Mesenchymal stem cell (in vitro differentiated cells and primary cell): ENCODE results near the gene TIMM13.

Experiments
- DNase-seq: peaks from one replicate; pipeline ENCODE4 v3.0.0-alpha.2; 2013
- H2AFZ ChIP-seq: one replicate; pipeline ENCODE4 v1.6.1; 2013; ENCODE audit warnings: low read depth, mild to moderate bottlenecking, control low read depth, inconsistent platforms, low read length, moderate library complexity
- H2AK5ac ChIP-seq: 2 replicates; pipeline ENCODE4 v1.6.1; 2013; ENCODE audit warnings: low read length, moderate library complexity, mild to moderate bottlenecking, inconsistent platforms; ENCODE audit not compliant: severe bottlenecking
- H2BK120ac ChIP-seq: one replicate; pipeline ENCODE4 v1.6.1; 2013; ENCODE audit warnings: low read depth, mild to moderate bottlenecking, inconsistent platforms, low read length, moderate library complexity
- H2BK12ac ChIP-seq, 2 experiments: one replicate each; pipeline ENCODE4 v1.6.1; 2013; ENCODE audit warnings: inconsistent platforms in 2 of 2, low read length in 2 of 2, mild to moderate bottlenecking in 2 of 2, moderate library complexity in 2 of 2, control low read depth in 1 of 2
- H2BK15ac ChIP-seq: one replicate; pipeline ENCODE4 v1.6.1; 2013; ENCODE audit warnings: mild to moderate bottlenecking, low read depth, inconsistent platforms; ENCODE audit not compliant: poor library complexity, severe bottlenecking
- H2BK5ac ChIP-seq: 2 replicates; pipeline ENCODE4 v1.6.1; 2013; ENCODE audit warnings: low read depth, mild to moderate bottlenecking, low read length, control low read depth, inconsistent platforms; ENCODE audit not compliant: poor library complexity, severe bottlenecking
- H3K14ac ChIP-seq, 2 experiments: one replicate each; pipeline ENCODE4 v1.6.1; 2013; ENCODE audit warnings: inconsistent platforms in 2 of 2, low read length in 2 of 2, control low read depth in 1 of 2, mild to moderate bottlenecking in 1 of 2, moderate library complexity in 1 of 2
- H3K18ac ChIP-seq, 2 experiments: one replicate each; pipeline ENCODE4 v1.6.1; 2013; ENCODE audit warnings: inconsistent platforms in 2 of 2, low read length in 2 of 2, control low read depth in 1 of 2, low read depth in 1 of 2, mild to moderate bottlenecking in 1 of 2
- H3K23ac ChIP-seq, 2 experiments: one replicate each; pipeline ENCODE4 v1.6.1; 2013; ENCODE audit warnings: inconsistent platforms in 2 of 2, low read length in 2 of 2, mild to moderate bottlenecking in 2 of 2, moderate library complexity in 2 of 2, control low read depth in 1 of 2
- H3K27ac ChIP-seq: 2 replicates; pipeline ENCODE4 v1.5.1; 2013; ENCODE audit warnings: mild to moderate bottlenecking, moderate library complexity, low read length, control low read depth, inconsistent platforms; ENCODE audit not compliant: poor library complexity, severe bottlenecking
- H3K27me3 ChIP-seq, 2 experiments: 2 replicates each; pipeline versions ENCODE4 v1.6.1 to v1.7.0; 2013; ENCODE audit warnings: low read length in 2 of 2, mild to moderate bottlenecking in 2 of 2, moderate library complexity in 2 of 2, control low read depth in 1 of 2, inconsistent platforms in 1 of 2; ENCODE audit not compliant: control insufficient read depth in 1 of 2, insufficient read depth in 1 of 2
- H3K36me3 ChIP-seq, 2 experiments: 2 replicates each; pipeline versions ENCODE4 v1.6.1 to v1.7.0; 2013; ENCODE audit warnings: low read length in 2 of 2, control low read depth in 1 of 2, inconsistent platforms in 1 of 2, low read depth in 1 of 2, mild to moderate bottlenecking in 1 of 2; ENCODE audit not compliant: insufficient read depth in 2 of 2, control insufficient read depth in 1 of 2
- H3K4ac ChIP-seq, 2 experiments: one replicate each; pipeline ENCODE4 v1.6.1; 2013; ENCODE audit warnings: inconsistent platforms in 2 of 2, low read length in 2 of 2, mild to moderate bottlenecking in 2 of 2, moderate library complexity in 2 of 2, control low read depth in 1 of 2, low read depth in 1 of 2
- H3K4me1 ChIP-seq: 2 replicates; pipeline ENCODE4 v1.6.1; 2013; ENCODE audit warnings: low read depth, low read length, control low read depth; ENCODE audit not compliant: control insufficient read depth, insufficient read depth
- H3K4me2 ChIP-seq: 2 replicates; pipeline ENCODE4 v1.6.1; 2013; ENCODE audit warnings: low read length, mild to moderate bottlenecking, inconsistent platforms; ENCODE audit not compliant: poor library complexity, severe bottlenecking
- H3K4me3 ChIP-seq, 2 experiments: 2 replicates each; pipeline versions ENCODE4 v1.5.1 to v1.7.0; 2013; ENCODE audit warnings: low read length in 2 of 2, mild to moderate bottlenecking in 2 of 2, control low read depth in 1 of 2, low read depth in 1 of 2; ENCODE audit not compliant: insufficient read depth in 1 of 2
- H3K79me1 ChIP-seq: replicated peaks from 2 replicates; pipeline ENCODE4 v1.6.1; 2013; ENCODE audit warnings: mild to moderate bottlenecking, control low read depth, low read length, inconsistent platforms; ENCODE audit not compliant: poor library complexity, severe bottlenecking
- H3K9ac ChIP-seq: 2 replicates; pipeline ENCODE4 v1.7.0; 2013; ENCODE audit warnings: mild to moderate bottlenecking, low read length, moderate library complexity
- H3K9me3 ChIP-seq: 2 replicates; pipeline ENCODE4 v1.7.0; 2013; ENCODE audit warnings: mild to moderate bottlenecking, low read length; ENCODE audit not compliant: control insufficient read depth
- H4K8ac ChIP-seq: one replicate; pipeline ENCODE4 v1.6.1; 2013; ENCODE audit warnings: inconsistent platforms, mild to moderate bottlenecking, low read length, moderate library complexity
- H4K91ac ChIP-seq: one replicate; pipeline ENCODE4 v1.6.1; 2013; ENCODE audit warnings: mild to moderate bottlenecking, low read length, inconsistent platforms
- WGBS: methylation state at CpG from one replicate; pipeline ENCODE4 v1.1.7; 2013; ENCODE audit warnings: mixed read lengths; 5-methylcytosine and 5-hydroxymethylcytosine counted together

TIMM13 gene

GRCh38 chr19:2429917-2430535 lies 2.6 kb upstream of the TIMM13 start:
- no peak overlapping the region for H3K4me2 ChIP-seq
- no peak overlapping the region for H2BK15ac ChIP-seq
- H4K91ac ChIP-seq = peak overlapping the region; percentile 31
- DNase-seq = no peak
- H2BK5ac ChIP-seq = no peak overlapping the region
- peaks cover 32 to 78% of the 10 kb centered on the region in 2 experiments for H3K36me3 ChIP-seq
- H2AK5ac ChIP-seq = no peak overlapping the region
- H2AFZ ChIP-seq = no peak overlapping the region
- peaks cover 23% of the 10 kb centered on the region for H3K4me1 ChIP-seq
- no peaks in the 10 kb centered on the region for H3K9me3 ChIP-seq
- WGBS = 91% methylated on average over 25 of the region's 25 CpGs
- H2BK120ac ChIP-seq = no peak overlapping the region
- no peak overlapping the region for H3K9ac ChIP-seq
- no peak overlapping the region for H4K8ac ChIP-seq
- peaks cover 24% of the 10 kb centered on the region for H3K79me1 ChIP-seq
- H3K14ac ChIP-seq = no peak overlapping the region
- H3K23ac ChIP-seq = no peak overlapping the region
- H3K4me3 ChIP-seq = no peak overlapping the region
- H3K4ac ChIP-seq = no peak overlapping the region
- no peaks in the 10 kb centered on the region for H3K27me3 ChIP-seq
- H2BK12ac ChIP-seq = no peak overlapping the region
- H3K18ac ChIP-seq = no peak overlapping the region
- H3K27ac ChIP-seq = no peak overlapping the region

GRCh38 chr19:2428756-2429711 lies 1.6 kb upstream of the TIMM13 start:
- no peak overlapping the region for H3K4me2 ChIP-seq
- H3K9ac ChIP-seq = peak overlapping the region; percentile 95
- H3K4ac ChIP-seq = no peak overlapping the region
- H3K23ac ChIP-seq = no peak overlapping the region
- H3K79me1 ChIP-seq = peaks cover 21% of the 10 kb centered on the region
- H2BK15ac ChIP-seq = no peak overlapping the region
- WGBS = 91% methylated on average over 29 of the region's 37 CpGs
- DNase-seq = no peak
- no peaks in the 10 kb centered on the region for H3K9me3 ChIP-seq
- peak overlapping the region in 1 of 2 experiments; percentile 15 for H2BK12ac ChIP-seq
- H2BK120ac ChIP-seq = no peak overlapping the region
- peak overlapping the region; percentile 40 for H4K91ac ChIP-seq
- H3K27ac ChIP-seq = no peak overlapping the region
- no peak overlapping the region for H2BK5ac ChIP-seq
- no peaks in the 10 kb centered on the region for H3K27me3 ChIP-seq
- H3K14ac ChIP-seq = no peak overlapping the region
- H3K36me3 ChIP-seq = peaks cover 28 to 78% of the 10 kb centered on the region in 2 experiments
- no peak overlapping the region for H2AFZ ChIP-seq
- H4K8ac ChIP-seq = peak overlapping the region; percentile 27
- no peak overlapping the region for H3K18ac ChIP-seq
- H3K4me3 ChIP-seq = peak overlapping the region in 1 of 2 experiments; percentile 93
- no peak overlapping the region for H2AK5ac ChIP-seq
- H3K4me1 ChIP-seq = peaks cover 29% of the 10 kb centered on the region

GRCh38 chr19:2428321-2428690 lies 920 bp upstream of the TIMM13 start:
- peak overlapping the region; percentile 84 to 88 for H3K4ac ChIP-seq
- no peak overlapping the region for H2AFZ ChIP-seq
- H3K9me3 ChIP-seq = no peaks in the 10 kb centered on the region
- no peak for DNase-seq
- no peak overlapping the region for H3K23ac ChIP-seq
- peaks cover 24% of the 10 kb centered on the region for H3K79me1 ChIP-seq
- peak overlapping the region; percentile 10 to 37 for H3K18ac ChIP-seq
- peak overlapping the region; percentile 78 for H4K8ac ChIP-seq
- H3K9ac ChIP-seq = peak overlapping the region; percentile 95
- peak overlapping the region; percentile 90 for H4K91ac ChIP-seq
- H2AK5ac ChIP-seq = peak overlapping the region; percentile 58
- H3K4me3 ChIP-seq = peak overlapping the region; percentile 14 to 93
- H2BK15ac ChIP-seq = peak overlapping the region; percentile 77
- H2BK12ac ChIP-seq = peak overlapping the region; percentile 59 to 87
- H3K36me3 ChIP-seq = peaks cover 24 to 78% of the 10 kb centered on the region in 2 experiments
- H2BK5ac ChIP-seq = no peak overlapping the region
- WGBS = 71% methylated on average over 25 of the region's 25 CpGs
- no peak overlapping the region for H3K4me2 ChIP-seq
- H3K14ac ChIP-seq = peak overlapping the region in 1 of 2 experiments; percentile 46
- no peaks in the 10 kb centered on the region for H3K27me3 ChIP-seq
- H2BK120ac ChIP-seq = no peak overlapping the region
- peak overlapping the region; percentile 47 for H3K27ac ChIP-seq
- peaks cover 32% of the 10 kb centered on the region for H3K4me1 ChIP-seq
